Progenitor cell of endocrine pancreas (in vitro differentiated cells): ENCODE data around the gene RIPOR2. TPM values are rescaled to one million over a fixed set of nuclear protein-coding genes. Genes with fewer than 3 reads are reported as not detected.
"Not testable (repeated sequence)": the region's sequence is repeated elsewhere in the genome, so short reads cannot be mapped to it uniquely, and the experiment has no call there.

ENCODE experiments used
- DNase-seq: peaks from one replicate; pipeline ENCODE4 v3.0.0; 2021; ENCODE audit warnings: low spot score; ENCODE audit not compliant: unreplicated experiment
- H3K27ac Mint-ChIP-seq: 2 replicates; pipeline ENCODE4 v1.8.0; 2021; ENCODE audit warnings: mild to moderate bottlenecking, moderate library complexity, mixed read lengths
- H3K27me3 Mint-ChIP-seq: 2 replicates; pipeline ENCODE4 v1.8.0; 2021; ENCODE audit warnings: mixed read lengths
- H3K36me3 Mint-ChIP-seq: 2 replicates; pipeline ENCODE4 v1.8.0; 2022; ENCODE audit warnings: mixed read lengths; ENCODE audit not compliant: insufficient read depth
- H3K4me1 Mint-ChIP-seq: 2 replicates; pipeline ENCODE4 v1.8.0; 2021; ENCODE audit warnings: low read depth, mixed read lengths
- H3K4me3 Mint-ChIP-seq: 2 replicates; pipeline ENCODE4 v1.8.0; 2021; ENCODE audit warnings: low read depth, mild to moderate bottlenecking, moderate library complexity, mixed read lengths
- H3K9me3 Mint-ChIP-seq: 2 replicates; pipeline ENCODE4 v1.8.0; 2021; ENCODE audit warnings: low read depth, mixed read lengths
- CTCF ChIP-seq: fragments of 200-600 bp; sonication (generic); IDR thresholded peaks from one replicate; pipeline ENCODE4 v1.5.0; 2021; ENCODE audit warnings: antibody characterized with exemption, mild to moderate bottlenecking; ENCODE audit not compliant: unreplicated experiment
- total RNA-seq: library from RNA; stranded (reverse); gene quantifications from 2 replicates; pipeline ENCODE4 v1.2.1, GENCODE V29; 2021

Gene RIPOR2
- total RNA-seq, 1 donor from 2014 or later: 2.2 TPM

- Mint-ChIP-seq H3K4me3 (no peak overlapping the region), H3K4me1 (peaks cover 8% of the 10 kb centered on the region), H3K36me3 (no peaks in the 10 kb centered on the region), H3K27ac (peak overlapping the region; percentile 8), H3K9me3 (no peaks in the 10 kb centered on the region), H3K27me3 (no peaks in the 10 kb centered on the region)
- no peak for TF ChIP-seq CTCF
- no peak for DNase-seq
Measured at GRCh38 chr6:24768361-24768760, 167.4 kb downstream of the RIPOR2 start.

- Mint-ChIP-seq H3K4me1 (peaks cover 8% of the 10 kb centered on the region), H3K9me3 (no peaks in the 10 kb centered on the region), H3K4me3 (no peak overlapping the region), H3K27ac (no peak overlapping the region), H3K27me3 (no peaks in the 10 kb centered on the region), H3K36me3 (no peaks in the 10 kb centered on the region)
- TF ChIP-seq CTCF: peak; percentile 41
- DNase-seq: no peak
Measured at GRCh38 chr6:24766680-24767462, 168.9 kb downstream of the RIPOR2 start.

- not testable (repeated sequence) for H3K9me3 Mint-ChIP-seq, H3K36me3 Mint-ChIP-seq, H3K27me3 Mint-ChIP-seq, H3K27ac Mint-ChIP-seq, H3K4me1 Mint-ChIP-seq, H3K4me3 Mint-ChIP-seq, DNase-seq
Measured at GRCh38 chr6:24765968-24766367, 169.8 kb downstream of the RIPOR2 start.

GRCh38 chr6:24764833-24765828 lies 170.6 kb downstream of the RIPOR2 start:
- H3K27ac Mint-ChIP-seq, DNase-seq, H3K36me3 Mint-ChIP-seq, H3K9me3 Mint-ChIP-seq, H3K4me3 Mint-ChIP-seq, H3K27me3 Mint-ChIP-seq, H3K4me1 Mint-ChIP-seq: not testable (repeated sequence)

GRCh38 chr6:24763578-24763977 lies 172.2 kb downstream of the RIPOR2 start:
- peak overlapping the region; percentile 74 for H3K27ac Mint-ChIP-seq
- peaks cover 8% of the 10 kb centered on the region for H3K4me1 Mint-ChIP-seq

More at GRCh38 chr6:24763578-24763977, 172.2 kb downstream of the RIPOR2 start:
- Mint-ChIP-seq H3K9me3 (no peaks in the 10 kb centered on the region), H3K27me3 (no peaks in the 10 kb centered on the region), H3K4me3 (no peak overlapping the region), H3K36me3 (no peaks in the 10 kb centered on the region)
- no peak for DNase-seq
- no peak for TF ChIP-seq CTCF
